GM19240 (cell line): ENCODE measurements around the gene ACOX3.
"Not testable (repeated sequence)": the region's sequence is repeated elsewhere in the genome, so short reads cannot be mapped to it uniquely, and the experiment has no call there.

Experiments used
- DNase-seq: peaks from one replicate; pipeline ENCODE4 v3.0.0; 2011; ENCODE audit warnings: low spot score; ENCODE audit not compliant: insufficient read length

Gene ACOX3

DNA sequence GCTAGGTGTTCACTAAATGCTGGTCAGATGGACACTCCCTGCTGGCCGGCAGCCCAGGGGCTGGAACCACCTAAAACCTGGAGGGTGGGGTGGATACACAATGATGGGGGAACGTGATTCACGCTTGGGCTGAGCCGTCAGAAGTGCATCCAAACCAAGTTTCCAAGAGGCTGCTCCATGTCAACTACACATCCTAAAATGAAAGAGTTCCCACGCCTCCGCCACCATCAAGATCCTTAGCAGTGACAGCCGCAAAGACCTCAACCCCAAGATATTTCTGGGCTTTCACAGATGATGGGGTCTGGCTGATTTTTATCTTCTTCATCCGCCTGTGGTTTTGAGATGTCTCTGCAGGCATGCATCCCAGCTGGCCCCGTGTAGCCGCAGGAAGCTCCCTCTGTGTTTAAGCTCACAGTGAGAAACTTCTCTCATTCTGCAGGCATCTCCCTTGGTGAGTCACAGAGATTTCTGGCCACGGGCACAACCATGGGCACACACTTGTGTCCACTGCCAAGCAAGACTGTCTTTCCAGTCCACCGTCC is 86.5 kb downstream of the ACOX3 start:
- DNase-seq = no peak

GRCh38 chr4:8353158-8353669 is 87.3 kb downstream of the ACOX3 start:
- DNase-seq = no peak

- no peak for DNase-seq
These were observed 88.0 kb downstream of the ACOX3 start for GRCh38 chr4:8352368-8353157.

DNA sequence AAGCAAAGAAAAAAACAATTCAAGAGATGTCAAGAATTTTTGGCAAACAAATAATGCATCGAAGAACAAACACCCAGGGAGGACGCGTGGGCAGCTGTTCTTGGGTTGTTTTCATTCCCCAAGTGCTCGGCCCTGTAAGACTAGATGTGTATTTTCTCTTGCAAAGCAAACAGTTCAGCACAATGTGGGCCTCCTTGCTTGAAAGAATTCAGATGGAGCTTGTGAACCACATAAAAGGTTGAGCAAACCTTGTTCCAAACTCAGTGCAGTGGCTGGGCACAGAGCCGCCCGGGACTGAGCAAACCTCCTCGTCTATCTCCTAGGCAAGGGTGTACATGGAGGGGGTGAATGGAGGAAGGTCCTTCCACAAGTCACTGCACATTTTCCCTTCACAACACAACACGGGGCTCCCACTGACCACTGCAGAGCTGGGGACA is 88.6 kb downstream of the ACOX3 start:
- no peak for DNase-seq

- no peak for DNase-seq
These were observed 89.6 kb downstream of the ACOX3 start for GRCh38 chr4:8350841-8351461.

DNA sequence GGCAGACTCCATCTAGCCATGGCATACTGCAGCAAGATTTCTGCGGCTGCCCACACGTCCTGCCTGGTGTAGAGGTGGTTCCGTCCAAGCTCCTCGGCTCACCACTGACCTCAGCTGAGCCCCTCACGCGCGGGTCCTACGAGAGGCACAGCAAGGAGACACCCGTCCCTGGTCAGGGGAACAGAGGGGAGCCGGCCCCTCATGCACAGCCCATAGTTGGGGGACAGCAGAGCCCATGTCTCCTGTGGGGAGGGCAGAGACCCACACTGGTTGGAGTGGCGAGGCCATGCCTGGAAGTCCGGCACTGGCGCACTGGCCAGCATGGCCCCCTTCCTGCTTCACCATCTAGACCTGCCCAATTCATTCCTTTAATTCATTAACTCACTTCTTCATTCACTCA is 90.2 kb downstream of the ACOX3 start:
- no peak for DNase-seq

DNA sequence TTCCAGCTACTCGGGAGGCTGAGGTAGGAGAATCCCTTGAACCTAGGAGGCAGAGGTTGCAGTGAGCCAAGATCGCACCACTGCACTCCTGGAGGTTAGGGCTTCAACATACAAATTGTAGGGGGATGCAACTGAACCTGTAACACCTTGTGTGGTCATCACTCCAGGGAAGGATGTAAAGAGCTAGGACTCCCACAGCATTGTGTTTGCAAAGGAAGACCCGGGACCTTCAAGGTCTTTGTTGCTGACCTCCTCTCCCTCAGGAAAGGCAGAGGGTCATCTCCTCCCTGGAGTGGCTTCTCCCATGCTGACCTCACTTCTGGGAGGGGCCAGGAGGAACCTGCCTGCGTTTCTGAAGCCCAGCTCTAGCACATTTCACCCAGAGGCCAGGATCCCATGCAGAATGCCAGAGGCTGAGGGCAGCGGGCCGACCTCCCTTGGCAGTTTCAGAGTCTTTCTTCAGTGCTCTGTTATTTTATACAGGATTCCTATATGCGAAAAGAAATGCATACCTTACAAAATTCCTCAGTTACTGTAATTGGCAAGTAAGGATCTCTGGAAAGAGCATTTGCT is 90.8 kb downstream of the ACOX3 start:
- DNase-seq = no peak

DNA sequence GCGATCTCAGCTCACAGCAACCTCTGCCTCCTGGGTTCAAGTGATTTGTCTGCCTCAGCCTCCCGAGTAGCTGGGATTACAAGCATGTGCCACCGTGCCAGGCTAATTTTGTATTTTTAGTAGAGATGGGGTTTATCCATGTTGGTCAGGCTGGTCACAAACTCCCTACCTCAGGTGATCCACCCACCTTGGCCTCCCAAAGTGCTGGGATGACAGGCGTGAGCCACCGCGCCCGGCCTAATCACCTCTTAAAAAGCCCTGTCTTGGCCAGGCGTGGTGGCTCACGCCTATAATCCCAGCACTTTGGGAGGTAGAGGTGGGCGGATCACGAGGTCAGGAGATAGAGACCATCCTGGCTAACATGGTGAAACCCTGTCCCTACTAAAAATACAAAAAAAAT is 91.3 kb downstream of the ACOX3 start:
- not testable (repeated sequence) for DNase-seq

DNA sequence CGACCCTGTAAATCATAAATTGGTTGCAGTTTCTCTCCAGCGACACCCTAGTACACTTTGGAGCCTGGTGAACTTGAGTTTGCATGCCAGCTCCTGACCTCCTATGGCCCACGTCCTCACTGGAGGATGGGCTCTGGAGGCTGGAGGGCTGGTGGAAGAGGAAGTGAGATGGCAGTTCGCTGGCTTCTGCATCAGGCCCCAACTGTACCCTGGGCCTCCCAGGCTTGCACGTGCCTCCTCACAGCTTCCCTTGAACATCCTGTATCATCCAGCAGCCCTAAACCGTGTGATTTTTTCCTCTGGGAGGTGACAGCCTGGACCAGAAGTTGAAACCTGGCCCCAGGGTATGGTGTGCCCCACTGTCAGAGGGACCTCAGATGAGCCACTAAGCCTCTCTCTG is 92.5 kb downstream of the ACOX3 start:
- no peak for DNase-seq

- no peak for DNase-seq
These were observed 92.9 kb downstream of the ACOX3 start for GRCh38 chr4:8347660-8348059.

DNA sequence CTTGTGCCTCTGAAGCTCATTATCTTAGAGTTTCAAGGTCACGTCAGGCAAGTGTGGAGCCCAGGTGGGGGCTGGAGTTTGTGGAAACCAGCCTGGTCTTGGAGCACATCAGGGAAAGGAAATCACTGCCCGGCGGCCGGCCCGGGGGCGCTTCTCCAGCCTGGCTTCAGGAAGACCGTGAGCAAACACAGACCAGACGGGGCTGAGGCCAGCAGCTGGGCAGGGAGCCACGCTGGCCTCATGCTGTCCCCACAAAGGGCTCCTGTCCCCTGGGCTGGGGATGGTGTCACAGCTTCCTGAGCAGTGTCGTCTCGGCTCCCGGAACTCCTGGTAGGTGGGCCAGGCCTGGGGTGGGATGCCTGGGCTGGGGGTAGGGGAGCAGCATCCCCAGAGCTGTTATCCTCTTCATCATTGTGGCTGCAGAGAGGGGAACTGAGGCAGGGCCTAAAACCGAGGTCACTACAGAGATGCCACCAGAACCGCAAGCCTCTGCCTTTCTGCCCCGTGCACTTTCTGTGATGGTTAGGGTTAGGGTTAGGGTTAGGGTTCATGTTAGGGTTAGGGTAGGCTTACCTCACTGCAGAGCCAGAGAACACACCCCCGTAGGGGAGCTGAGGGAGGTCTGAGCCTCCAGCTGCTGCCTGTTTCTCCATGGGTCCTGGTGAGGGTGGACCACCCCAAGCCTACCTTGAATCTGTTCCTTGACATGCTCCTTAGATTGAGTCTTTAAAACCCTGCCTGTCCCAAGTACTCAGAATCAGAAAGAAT is 93.5 kb downstream of the ACOX3 start:
- no peak for DNase-seq

GRCh38 chr4:8345946-8346814 is 94.3 kb downstream of the ACOX3 start:
- no peak for DNase-seq

- DNase-seq = no peak
These were observed 95.2 kb downstream of the ACOX3 start for GRCh38 chr4:8345053-8345945.

DNA sequence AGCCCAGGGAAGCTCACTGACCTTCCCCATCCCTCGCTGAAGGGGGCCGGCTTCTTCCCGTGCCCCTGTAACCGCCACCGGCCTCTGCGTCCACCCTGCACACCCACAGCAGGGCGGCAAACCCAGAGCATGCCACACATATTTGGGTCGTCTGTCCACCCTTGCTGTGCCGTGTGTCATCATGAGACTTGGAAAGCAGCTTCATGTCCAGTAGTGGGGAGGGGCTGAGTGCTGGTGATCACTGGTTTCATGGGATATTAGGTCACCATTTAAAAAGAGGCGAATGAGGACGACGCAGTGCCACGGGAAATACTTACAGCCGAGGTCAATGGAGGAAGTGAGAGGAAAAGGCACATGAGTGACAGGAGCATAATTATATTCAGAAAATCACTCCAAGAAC is 96.1 kb downstream of the ACOX3 start:
- no peak for DNase-seq

DNA sequence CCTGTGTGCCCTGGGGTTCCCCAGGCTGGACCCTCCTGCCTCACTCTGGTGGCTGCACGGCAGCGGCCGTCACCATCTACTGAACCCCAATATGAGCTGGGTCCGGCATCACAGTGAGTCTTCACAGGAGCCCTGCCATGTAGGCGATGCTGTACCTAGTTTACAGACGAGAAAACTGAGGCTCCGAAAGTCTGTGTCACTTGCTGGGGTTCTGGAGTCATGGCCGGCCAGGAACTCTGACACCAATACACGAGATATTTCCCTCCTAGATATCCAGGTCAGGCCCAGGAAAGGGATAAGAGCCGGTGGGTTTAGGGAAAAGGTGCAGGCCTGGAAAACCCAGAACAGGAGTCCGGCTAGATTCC is 96.6 kb downstream of the ACOX3 start:
- no peak for DNase-seq

DNA sequence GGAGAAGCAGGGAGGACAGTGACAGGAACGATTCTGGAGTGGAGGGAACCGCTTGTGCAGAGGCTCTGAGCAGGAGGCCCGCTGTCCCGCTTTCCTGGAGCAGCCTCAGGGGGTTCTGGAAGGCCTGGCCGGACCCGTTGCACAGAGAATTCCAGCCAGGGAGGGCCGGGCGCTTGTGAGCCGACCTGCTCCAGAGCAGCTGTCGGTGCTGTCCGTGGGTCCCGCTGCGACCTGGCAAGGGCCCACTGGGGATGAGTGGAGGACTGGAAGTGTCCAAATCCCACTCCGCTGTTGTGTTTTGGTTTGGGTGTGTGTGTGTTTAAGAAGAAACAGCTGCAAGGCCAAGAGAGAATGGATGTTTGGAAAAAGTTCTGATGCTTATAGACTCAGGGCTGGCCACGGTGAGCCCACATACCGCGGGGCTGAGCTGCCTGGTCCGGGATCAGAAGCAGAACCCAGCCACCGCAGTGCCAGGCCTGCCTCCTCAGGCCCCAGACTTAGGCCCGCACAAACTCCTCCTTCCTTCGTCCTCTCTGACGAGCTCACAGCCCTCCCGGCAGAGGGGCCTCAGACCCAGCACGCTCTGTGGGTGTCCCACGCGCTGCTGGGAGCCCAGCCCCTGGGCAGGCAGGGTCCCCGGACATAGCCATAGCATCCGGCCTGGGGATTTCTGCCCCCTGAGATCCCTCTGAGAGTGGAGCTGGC is 97.1 kb downstream of the ACOX3 start:
- no peak for DNase-seq

GRCh38 chr4:8342651-8343261 is 97.8 kb downstream of the ACOX3 start:
- no peak for DNase-seq

GRCh38 chr4:8341691-8342090 is 98.8 kb downstream of the ACOX3 start:
- no peak for DNase-seq
